Uterus (tissue), 4 donors: ENCODE data around the gene SESN3. TPM values are rescaled to one million over a fixed set of nuclear protein-coding genes. Genes with fewer than 3 reads are reported as not detected.
A peak's percentile ranks its signal among the peaks of the same experiment; 100 is the strongest.
"Not testable (repeated sequence)": the region's sequence is repeated elsewhere in the genome, so short reads cannot be mapped to it uniquely, and the experiment has no call there.

Experiments
- DNase-seq, 2 donors: peaks; one replicate each; pipeline ENCODE4 v3.0.0-alpha.2; 2019 to 2020
- H3K27ac ChIP-seq, 2 donors: fragments of 200-600 bp; sonication (generic); 1 replicate in 1 of 2; 2 replicates in 1 of 2; pipeline ENCODE4 v1.5.1; 2016 to 2018
- H3K27me3 ChIP-seq, 2 donors: fragments of 200-600 bp; sonication (generic); one replicate each; pipeline ENCODE4 v1.5.1; 2018 to 2019; ENCODE audit warnings: control low read depth in 1 of 2
- H3K36me3 ChIP-seq, 2 donors: fragments of 200-600 bp; sonication (generic); one replicate each; pipeline ENCODE4 v1.5.1; 2019; ENCODE audit warnings: control low read depth in 1 of 2
- H3K4me1 ChIP-seq, 2 donors: fragments of 200-600 bp; sonication (generic); one replicate each; pipeline ENCODE4 v1.5.1; 2018 to 2019; ENCODE audit warnings: control low read depth in 1 of 2
- H3K4me3 ChIP-seq, 2 donors: fragments of 200-600 bp; sonication (generic); 1 replicate in 1 of 2; 2 replicates in 1 of 2; pipeline ENCODE4 v1.5.1; 2018 to 2019; ENCODE audit warnings: mild to moderate bottlenecking in 1 of 2
- H3K9me3 ChIP-seq, 2 donors: fragments of 200-600 bp; sonication (generic); one replicate each; pipeline ENCODE4 v1.5.1; 2019; ENCODE audit warnings: control low read depth in 1 of 2
- CTCF ChIP-seq, 4 experiments: fragments of 200-600 bp in 2 of 4; fragments of 450-650 bp in 2 of 4; sonication (generic) in 2 of 4; IDR thresholded peaks; one replicate each; pipeline ENCODE4 v1.5.1; 2016 to 2019; ENCODE audit warnings: antibody characterized with exemption in 4 of 4, mild to moderate bottlenecking in 2 of 4, moderate library complexity in 1 of 4
- POLR2A ChIP-seq, 2 donors: fragments of 450-650 bp; IDR thresholded peaks; one replicate each; pipeline ENCODE4 v1.6.1; 2016; ENCODE audit warnings: antibody characterized with exemption in 2 of 2, mild to moderate bottlenecking in 1 of 2, moderate library complexity in 1 of 2
- intact Hi-C: fragments of 100-400 bp; cut with DNase I; formaldehyde crosslinking; loops from one replicate; pipeline ENCODE4 v1.15.1; 2023; ENCODE audit warnings: low total_unique reads
- total RNA-seq, 4 donors: library from RNA; depleted of rRNA in 3 of 4; stranded (reverse); fragments of >200 nt in 3 of 4; gene quantifications; one replicate each; pipeline versions ENCODE4 v1.1.0 to v1.2.4, GENCODE V29; 2014 to 2023
- donor health status: DM: yes; HTN: yes; CAD: no.

The SESN3 gene
- total RNA-seq, 4 donors from 2014 or later: 19.7 to 188 (median 39.3) TPM

GRCh38 chr11:95219599-95219998 lies 11.4 kb downstream of the SESN3 start:
- intact Hi-C loops: no loop called here
- Histone ChIP-seq H3K27ac (no peak overlapping the region), H3K36me3 (no peaks in the 10 kb centered on the region), H3K4me1 (no peaks in the 10 kb centered on the region), H3K9me3 (no peaks in the 10 kb centered on the region), H3K27me3 (no peaks in the 10 kb centered on the region), H3K4me3 (no peak overlapping the region)
- DNase-seq: no peak
- no peak for TF ChIP-seq POLR2A (IDR thresholded peaks at IDR 0.05)
- TF ChIP-seq CTCF (IDR thresholded peaks at IDR 0.05): no peak

GRCh38 chr11:95218149-95218548 lies 12.9 kb downstream of the SESN3 start:
- TF ChIP-seq POLR2A (IDR thresholded peaks at IDR 0.05) (no peak), CTCF (IDR thresholded peaks at IDR 0.05) (no peak)
- intact Hi-C loops: no loop called here
- Histone ChIP-seq H3K4me1 (no peaks in the 10 kb centered on the region), H3K4me3 (no peak overlapping the region), H3K27ac (no peak overlapping the region), H3K36me3 (no peaks in the 10 kb centered on the region), H3K9me3 (no peaks in the 10 kb centered on the region), H3K27me3 (no peaks in the 10 kb centered on the region)
- no peak for DNase-seq

GRCh38 chr11:95212609-95213008 lies 18.4 kb downstream of the SESN3 start:
- intact Hi-C loops: no loop called here
- Histone ChIP-seq H3K27ac (no peak overlapping the region), H3K36me3 (no peaks in the 10 kb centered on the region), H3K4me3 (no peak overlapping the region), H3K9me3 (no peaks in the 10 kb centered on the region), H3K4me1 (no peaks in the 10 kb centered on the region), H3K27me3 (no peaks in the 10 kb centered on the region)
- TF ChIP-seq CTCF (IDR thresholded peaks at IDR 0.05) (no peak), POLR2A (IDR thresholded peaks at IDR 0.05) (no peak)
- no peak for DNase-seq

- H3K36me3 ChIP-seq, DNase-seq, H3K27ac ChIP-seq, H3K9me3 ChIP-seq, H3K4me3 ChIP-seq, H3K27me3 ChIP-seq, H3K4me1 ChIP-seq, intact Hi-C loops: not testable (repeated sequence)
Observed at GRCh38 chr11:95209535-95209934, 21.5 kb downstream of the SESN3 start.

- H3K9me3 ChIP-seq: no peaks in the 10 kb centered on the region
- H3K36me3 ChIP-seq: no peaks in the 10 kb centered on the region
- H3K4me1 ChIP-seq: no peaks in the 10 kb centered on the region
- no peak overlapping the region for H3K27ac ChIP-seq
- TF ChIP-seq POLR2A (IDR thresholded peaks at IDR 0.05) (no peak), CTCF (IDR thresholded peaks at IDR 0.05) (no peak)
- DNase-seq: no peak
- H3K27me3 ChIP-seq: no peaks in the 10 kb centered on the region
- intact Hi-C loops: no loop called here
- H3K4me3 ChIP-seq: no peak overlapping the region
Observed at GRCh38 chr11:95200781-95201457, 30.1 kb downstream of the SESN3 start.

- H3K4me3 ChIP-seq: no peak overlapping the region
- H3K27ac ChIP-seq: peak overlapping the region in 1 of 2 donors; percentile 46
- no peaks in the 10 kb centered on the region for H3K36me3 ChIP-seq
- H3K9me3 ChIP-seq: no peaks in the 10 kb centered on the region
- intact Hi-C loops: no loop called here
- TF ChIP-seq CTCF (IDR thresholded peaks at IDR 0.05) (no peak), POLR2A (IDR thresholded peaks at IDR 0.05) (no peak)
- no peak for DNase-seq
- no peaks in the 10 kb centered on the region for H3K4me1 ChIP-seq
- H3K27me3 ChIP-seq: no peaks in the 10 kb centered on the region
Observed at GRCh38 chr11:95195831-95196230, 35.2 kb downstream of the SESN3 start.
